H9 (cell line): ENCODE measurements around the gene DDC. TPM values are rescaled to one million over a fixed set of nuclear protein-coding genes. Genes with fewer than 3 reads are reported as not detected.

Source experiments
- DNase-seq: peaks from one replicate; pipeline ENCODE4 v3.0.0-alpha.2; 2017
- H2AFZ ChIP-seq: one replicate; pipeline ENCODE4 v1.6.1; 2013; ENCODE audit warnings: mild to moderate bottlenecking, low read length, control low read depth, moderate library complexity
- H2AK5ac ChIP-seq: 2 replicates; pipeline ENCODE4 v1.6.1; 2013; ENCODE audit warnings: low read length, control low read depth, mixed read lengths; ENCODE audit not compliant: insufficient read length
- H2BK120ac ChIP-seq: one replicate; pipeline ENCODE4 v1.6.1; 2013; ENCODE audit warnings: low read depth, mild to moderate bottlenecking, low read length, control low read depth, inconsistent platforms; ENCODE audit not compliant: poor library complexity, severe bottlenecking
- H2BK12ac ChIP-seq: 2 replicates; pipeline ENCODE4 v1.6.1; 2013; ENCODE audit warnings: low read length, control low read depth, mixed read lengths, low read depth; ENCODE audit not compliant: insufficient read length
- H2BK15ac ChIP-seq: 2 replicates; pipeline ENCODE4 v1.6.1; 2013; ENCODE audit warnings: low read depth, low read length, control low read depth
- H2BK20ac ChIP-seq: one replicate; pipeline ENCODE4 v1.6.1; 2013; ENCODE audit warnings: low read depth, mild to moderate bottlenecking, low read length, control low read depth, inconsistent platforms; ENCODE audit not compliant: poor library complexity, severe bottlenecking
- H2BK5ac ChIP-seq: 2 replicates; pipeline ENCODE4 v1.6.1; 2013; ENCODE audit warnings: low read length, control low read depth, mixed read lengths; ENCODE audit not compliant: insufficient read length
- H3K14ac ChIP-seq: 2 replicates; pipeline ENCODE4 v1.6.1; 2013; ENCODE audit warnings: low read length, control low read depth; ENCODE audit not compliant: insufficient read depth
- H3K18ac ChIP-seq: 2 replicates; pipeline ENCODE4 v1.6.1; 2013; ENCODE audit warnings: low read depth, mild to moderate bottlenecking, mixed read lengths, low read length, control low read depth; ENCODE audit not compliant: insufficient read length
- H3K23ac ChIP-seq: 2 replicates; pipeline ENCODE4 v1.6.1; 2013; ENCODE audit warnings: low read length, control low read depth, mixed read lengths, low read depth; ENCODE audit not compliant: insufficient read length
- H3K23me2 ChIP-seq: 2 replicates; pipeline ENCODE4 v1.6.1; 2013; ENCODE audit warnings: low read depth, mild to moderate bottlenecking, mixed read lengths, low read length, control low read depth; ENCODE audit not compliant: insufficient read length, poor library complexity, severe bottlenecking
- H3K27ac ChIP-seq: 2 replicates; pipeline ENCODE4 v1.5.1; 2013; ENCODE audit warnings: low read length, control low read depth, mixed read lengths, low read depth; ENCODE audit not compliant: insufficient read length
- H3K27me3 ChIP-seq: 2 replicates; pipeline ENCODE4 v1.6.1; 2013; ENCODE audit warnings: low read length, control low read depth, inconsistent platforms; ENCODE audit not compliant: insufficient read depth
- H3K4ac ChIP-seq: 2 replicates; pipeline ENCODE4 v1.6.1; 2013; ENCODE audit warnings: low read depth, mild to moderate bottlenecking, control low read depth, inconsistent platforms, low read length, moderate library complexity
- H3K4me1 ChIP-seq: 2 replicates; pipeline ENCODE4 v1.6.1; 2013; ENCODE audit warnings: low read length, control low read depth, inconsistent platforms; ENCODE audit not compliant: insufficient read depth
- H3K4me2 ChIP-seq: 2 replicates; pipeline ENCODE4 v1.6.1; 2013; ENCODE audit warnings: low read length, control low read depth, mixed read lengths; ENCODE audit not compliant: insufficient read length, insufficient read depth
- H3K56ac ChIP-seq: 2 replicates; pipeline ENCODE4 v1.6.1; 2013; ENCODE audit warnings: low read depth, mild to moderate bottlenecking, mixed read lengths, low read length, control low read depth; ENCODE audit not compliant: insufficient read length
- H3K79me1 ChIP-seq: 2 replicates; pipeline ENCODE4 v1.6.1; 2013; ENCODE audit warnings: low read depth, mild to moderate bottlenecking, moderate library complexity, low read length, control low read depth, inconsistent platforms; ENCODE audit not compliant: insufficient read depth, poor library complexity, severe bottlenecking
- H3K79me2 ChIP-seq: 2 replicates; pipeline ENCODE4 v1.6.1; 2013; ENCODE audit warnings: low read length, control low read depth, inconsistent platforms; ENCODE audit not compliant: insufficient read depth
- H3K9ac ChIP-seq: 2 replicates; pipeline ENCODE4 v1.6.1; 2013; ENCODE audit warnings: low read length, control low read depth, mixed read lengths; ENCODE audit not compliant: insufficient read length; ENCODE audit errors: extremely low read depth
- H3K9me3 ChIP-seq: one replicate; pipeline ENCODE4 v1.6.1; 2013; ENCODE audit warnings: low read depth, low read length, inconsistent platforms; ENCODE audit not compliant: control insufficient read depth
- H3T11ph ChIP-seq: one replicate; pipeline ENCODE4 v1.6.1; 2013; ENCODE audit warnings: mild to moderate bottlenecking, low read length, control low read depth, inconsistent platforms
- H4K20me1 ChIP-seq: one replicate; pipeline ENCODE4 v1.6.1; 2013; ENCODE audit not compliant: control insufficient read depth, insufficient read length, insufficient read depth
- H4K5ac ChIP-seq: 2 replicates; pipeline ENCODE4 v1.6.1; 2013; ENCODE audit warnings: low read depth, mild to moderate bottlenecking, mixed read lengths, low read length, control low read depth; ENCODE audit not compliant: insufficient read length
- H4K8ac ChIP-seq: replicated peaks from 2 replicates; pipeline ENCODE4 v1.6.1; 2013; ENCODE audit warnings: low read length, control low read depth, mixed read lengths, low read depth; ENCODE audit not compliant: insufficient read length
- H4K91ac ChIP-seq: 2 replicates; pipeline ENCODE4 v1.6.1; 2013; ENCODE audit warnings: low read depth, mild to moderate bottlenecking, moderate library complexity, mixed read lengths, low read length, control low read depth; ENCODE audit not compliant: insufficient read length
- H3K27ac Mint-ChIP-seq, 3 experiments: 2 replicates in 2 of 3; 3 replicates in 1 of 3; pipeline ENCODE4 v1.8.0; 2020 to 2021; ENCODE audit warnings: mixed read lengths in 3 of 3, mild to moderate bottlenecking in 1 of 3, moderate library complexity in 1 of 3
- H3K27me3 Mint-ChIP-seq: 2 replicates; pipeline ENCODE4 v1.8.0; 2021; ENCODE audit warnings: low read depth, mild to moderate bottlenecking, moderate library complexity, mixed read lengths
- H3K36me3 Mint-ChIP-seq, 3 experiments: 2 replicates in 2 of 3; 3 replicates in 1 of 3; pipeline ENCODE4 v1.8.0; 2020 to 2021; ENCODE audit warnings: low read depth in 3 of 3, mixed read lengths in 3 of 3; ENCODE audit not compliant: insufficient read depth in 1 of 3
- H3K4me1 Mint-ChIP-seq, 2 experiments: 2 replicates each; pipeline ENCODE4 v1.8.0; 2020; ENCODE audit warnings: mixed read lengths in 2 of 2
- H3K4me3 Mint-ChIP-seq, 2 experiments: 2 replicates in 1 of 2; 3 replicates in 1 of 2; pipeline ENCODE4 v1.8.0; 2020 to 2021; ENCODE audit warnings: mild to moderate bottlenecking in 2 of 2, mixed read lengths in 2 of 2, moderate library complexity in 1 of 2
- H3K9me3 Mint-ChIP-seq, 2 experiments: 2 replicates in 1 of 2; 3 replicates in 1 of 2; pipeline ENCODE4 v1.8.0; 2020; ENCODE audit warnings: mild to moderate bottlenecking in 2 of 2, mixed read lengths in 2 of 2, moderate library complexity in 1 of 2
- CTCF ChIP-seq: fragments of 200-600 bp; sonication (generic); conservative IDR thresholded peaks from 3 replicates; pipeline ENCODE4 v1.8.0; 2021; ENCODE audit warnings: antibody characterized with exemption, mild to moderate bottlenecking
- WGBS: extraction: QIAGEN DNeasy Blood & Tissue Kit; methylation state at CpG from one replicate; pipeline ENCODE4 v1.1.7; 2013; ENCODE audit warnings: missing lambda C conversion rate, low lambda C conversion rate, mixed read lengths; ENCODE audit not compliant: insufficient read length; ENCODE audit errors: extremely low coverage; 5-methylcytosine and 5-hydroxymethylcytosine counted together
- total RNA-seq: library from RNA; stranded (reverse); gene quantifications from 2 replicates; pipeline ENCODE4 v1.2.1, GENCODE V29; 2021

DDC gene
- total RNA-seq, 1 experiment from 2014 or later, result not detected

- no peaks in the 10 kb centered on the region for H3K9me3 ChIP-seq
- no peak overlapping the region for H3K27ac ChIP-seq
- no peak overlapping the region for H2BK5ac ChIP-seq
- H3K27ac Mint-ChIP-seq, result no peak overlapping the region
- no peaks in the 10 kb centered on the region for H3K23me2 ChIP-seq
- no peak overlapping the region for H3K4me3 Mint-ChIP-seq
- no peak overlapping the region for H3K23ac ChIP-seq
- DNase-seq, result no peak
- no peak overlapping the region for H2AK5ac ChIP-seq
- H4K8ac ChIP-seq, result no peak overlapping the region
- peaks cover 14 to 23% of the 10 kb centered on the region in 2 experiments for H3K9me3 Mint-ChIP-seq
- peaks cover 0 to 6% (median 3%) of the 10 kb centered on the region in 3 experiments; a peak in 5 of 7 replicates for H3K36me3 Mint-ChIP-seq
- H3K4me2 ChIP-seq, result no peak overlapping the region
- H2BK12ac ChIP-seq, result no peak overlapping the region
- no peak for TF ChIP-seq CTCF
- no peak overlapping the region for H3K9ac ChIP-seq
- no peak overlapping the region for H2AFZ ChIP-seq
- H4K20me1 ChIP-seq, result no peaks in the 10 kb centered on the region
- no peak overlapping the region for H2BK20ac ChIP-seq
- no peaks in the 10 kb centered on the region for H3K79me1 ChIP-seq
- no peak overlapping the region for H3K56ac ChIP-seq
- no CpG with 5 or more reads among the region's 4 CpGs for WGBS
- no peak overlapping the region for H4K5ac ChIP-seq
- no peak overlapping the region for H4K91ac ChIP-seq
- H3K4me1 Mint-ChIP-seq, result no peaks in the 10 kb centered on the region; a peak in 1 of 4 replicates
- no peak overlapping the region for H2BK120ac ChIP-seq
- H3K27me3 Mint-ChIP-seq, result peaks cover 8% of the 10 kb centered on the region
- no peak overlapping the region for H3T11ph ChIP-seq
- no peaks in the 10 kb centered on the region for H3K4me1 ChIP-seq
- H2BK15ac ChIP-seq, result no peak overlapping the region
- no peaks in the 10 kb centered on the region for H3K27me3 ChIP-seq
- no peak overlapping the region for H3K18ac ChIP-seq
- H3K79me2 ChIP-seq, result no peaks in the 10 kb centered on the region
- no peak overlapping the region for H3K14ac ChIP-seq
- H3K4ac ChIP-seq, result no peak overlapping the region
These were observed 102.8 kb downstream of the DDC start for GRCh38 chr7:50462361-50462760.
